ENCODE results near the gene CELF6. TPM values are rescaled to one million over a fixed set of nuclear protein-coding genes. Genes with fewer than 3 reads are reported as not detected.

CELF6 gene
- total RNA-seq, 1 donor from 2014 or later = not detected

DNA sequence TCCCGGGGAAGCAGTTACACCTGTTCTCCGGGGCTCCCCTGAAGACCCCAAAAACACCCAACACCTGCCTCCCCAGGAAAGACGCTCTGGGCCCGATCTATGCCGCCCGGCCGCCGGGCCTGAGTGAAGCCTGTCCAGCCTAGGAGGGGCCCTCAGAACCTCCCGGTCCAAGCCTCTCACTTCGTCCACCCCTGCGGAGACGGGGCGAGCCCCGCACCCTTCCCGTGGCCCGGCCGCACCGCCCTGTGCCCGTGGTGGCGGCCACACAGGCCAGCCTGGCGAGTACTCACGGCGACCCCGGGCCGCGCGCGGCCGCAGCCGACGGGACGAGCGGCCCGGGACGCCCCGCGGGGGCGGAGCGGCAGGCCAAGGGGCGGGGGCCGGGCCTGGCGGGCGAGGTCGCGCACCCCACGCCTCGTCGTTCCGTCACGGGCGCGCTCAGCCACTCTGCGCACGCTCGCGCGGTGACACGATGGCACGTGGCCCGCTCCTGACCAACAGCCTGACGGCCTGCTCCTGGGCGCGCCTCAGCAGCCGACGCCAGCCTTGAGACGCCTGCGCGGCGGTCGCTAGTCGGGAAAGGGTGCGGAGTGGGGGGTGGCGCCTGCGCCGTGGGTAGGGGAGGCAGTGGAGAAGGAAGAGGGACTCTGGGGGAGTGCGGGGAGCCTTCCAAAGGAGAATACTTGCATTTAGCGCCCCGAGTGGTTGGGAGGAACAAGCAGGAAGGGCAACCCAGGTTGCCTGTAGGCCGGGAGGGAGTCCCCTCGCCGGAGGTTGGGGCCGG is 47.6 kb downstream of the CELF6 start, which contains the start of gene PARP6:
Gene PARP6, minus strand, starts transcription at position 342 of the 784 bp plus-strand sequence. CDS start 5,077 bp downstream, outside the sequence.
- peaks cover 7 to 12% of the 10 kb centered on the region in 2 donors for H3K36me3 ChIP-seq
- H3K4me1 ChIP-seq = peaks cover 0 to 11% of the 10 kb centered on the region in 2 donors
- no peaks in the 10 kb centered on the region for H3K27me3 ChIP-seq
- DNase-seq (ENCODE audit: low spot score in 2 of 2) = peak; percentile 96 to 99
- peak within 1 kb of the TSS; percentile 80 to 96 for H3K4me3 ChIP-seq
- intact Hi-C loops (cut with DNase I) = loop anchor here (1.0 to 5.0 kb wide), 5 partner anchors 42 to 200 kb away; partner anchors contain the start of genes ARIH1, HEXA, MYO9A and PKM
- peak within 1 kb of the TSS; percentile 88 to 94 for H3K27ac ChIP-seq
- TF ChIP-seq, protein P1, sequence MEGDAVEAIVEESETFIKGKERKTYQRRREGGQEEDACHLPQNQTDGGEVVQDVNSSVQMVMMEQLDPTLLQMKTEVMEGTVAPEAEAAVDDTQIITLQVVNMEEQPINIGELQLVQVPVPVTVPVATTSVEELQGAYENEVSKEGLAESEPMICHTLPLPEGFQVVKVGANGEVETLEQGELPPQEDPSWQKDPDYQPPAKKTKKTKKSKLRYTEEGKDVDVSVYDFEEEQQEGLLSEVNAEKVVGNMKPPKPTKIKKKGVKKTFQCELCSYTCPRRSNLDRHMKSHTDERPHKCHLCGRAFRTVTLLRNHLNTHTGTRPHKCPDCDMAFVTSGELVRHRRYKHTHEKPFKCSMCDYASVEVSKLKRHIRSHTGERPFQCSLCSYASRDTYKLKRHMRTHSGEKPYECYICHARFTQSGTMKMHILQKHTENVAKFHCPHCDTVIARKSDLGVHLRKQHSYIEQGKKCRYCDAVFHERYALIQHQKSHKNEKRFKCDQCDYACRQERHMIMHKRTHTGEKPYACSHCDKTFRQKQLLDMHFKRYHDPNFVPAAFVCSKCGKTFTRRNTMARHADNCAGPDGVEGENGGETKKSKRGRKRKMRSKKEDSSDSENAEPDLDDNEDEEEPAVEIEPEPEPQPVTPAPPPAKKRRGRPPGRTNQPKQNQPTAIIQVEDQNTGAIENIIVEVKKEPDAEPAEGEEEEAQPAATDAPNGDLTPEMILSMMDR (IDR thresholded peaks at IDR 0.05) = peak; percentile 60 to 73 (median 71)
- no peaks in the 10 kb centered on the region for H3K9me3 ChIP-seq

DNA sequence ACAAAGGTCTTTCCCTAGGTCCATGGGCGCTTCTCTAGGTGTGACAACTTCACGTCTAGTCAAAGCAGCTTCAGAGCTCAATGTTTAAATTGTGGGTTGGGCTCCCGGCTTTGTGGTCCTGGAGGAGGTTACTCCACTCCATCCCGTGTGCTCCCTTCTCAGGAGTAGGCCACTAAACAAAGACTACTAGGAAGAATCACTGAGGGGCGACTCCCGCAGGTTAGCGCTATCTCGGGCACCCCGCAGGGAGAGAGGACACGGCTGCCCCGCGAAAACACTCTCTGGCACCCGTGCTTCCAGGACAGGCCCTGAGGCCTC is 48.1 kb downstream of the CELF6 start:
- Histone ChIP-seq H3K4me3 (peak overlapping the region; percentile 80 to 96), H3K27me3 (no peaks in the 10 kb centered on the region), H3K27ac (peak overlapping the region; percentile 88 to 94), H3K9me3 (no peaks in the 10 kb centered on the region), H3K4me1 (peaks cover 0 to 11% of the 10 kb centered on the region in 2 donors), H3K36me3 (peaks cover 12 to 18% of the 10 kb centered on the region in 2 donors)
- TF ChIP-seq, protein P1 (IDR thresholded peaks at IDR 0.05) = no peak
- intact Hi-C loops (cut with DNase I) = loop anchor here (1.0 to 5.0 kb wide), 5 partner anchors 41 to 200 kb away; partner anchors contain the start of genes ARIH1, HEXA, MYO9A and PKM
- DNase-seq (ENCODE audit: low spot score in 2 of 2) = no peak

DNA sequence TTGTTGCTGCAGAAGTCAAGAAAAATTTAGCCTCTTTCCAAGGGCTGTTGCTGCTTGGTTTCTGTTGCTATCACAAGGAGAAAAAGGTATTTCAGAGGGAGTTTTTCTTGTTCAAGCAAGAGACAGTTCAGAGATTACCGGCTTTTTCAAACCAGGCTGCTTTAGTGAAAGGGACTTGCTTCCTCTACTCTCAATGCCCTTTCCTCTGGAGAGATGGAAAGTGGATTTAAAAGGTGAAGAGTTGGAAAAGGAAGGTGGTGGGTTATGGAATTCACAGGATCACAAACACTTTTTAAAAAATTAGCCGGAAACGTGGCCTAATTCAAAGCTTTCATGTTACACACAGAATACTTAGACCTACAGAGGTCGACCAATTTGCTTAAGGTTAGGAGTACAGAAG is 48.7 kb downstream of the CELF6 start:
- Histone ChIP-seq H3K27ac (peak overlapping the region; percentile 88 to 94), H3K27me3 (no peaks in the 10 kb centered on the region), H3K4me3 (peak overlapping the region in 1 of 2 donors; percentile 96), H3K9me3 (no peaks in the 10 kb centered on the region), H3K36me3 (peaks cover 18 to 24% of the 10 kb centered on the region in 2 donors), H3K4me1 (peaks cover 0 to 11% of the 10 kb centered on the region in 2 donors)
- DNase-seq (ENCODE audit: low spot score in 2 of 2) = no peak
- TF ChIP-seq, protein P1 (IDR thresholded peaks at IDR 0.05) = no peak
- intact Hi-C loops (cut with DNase I) = loop anchor here (5.0 kb wide), 1 partner anchor 201 kb away; the partner anchor contains the start of gene ARIH1

DNA sequence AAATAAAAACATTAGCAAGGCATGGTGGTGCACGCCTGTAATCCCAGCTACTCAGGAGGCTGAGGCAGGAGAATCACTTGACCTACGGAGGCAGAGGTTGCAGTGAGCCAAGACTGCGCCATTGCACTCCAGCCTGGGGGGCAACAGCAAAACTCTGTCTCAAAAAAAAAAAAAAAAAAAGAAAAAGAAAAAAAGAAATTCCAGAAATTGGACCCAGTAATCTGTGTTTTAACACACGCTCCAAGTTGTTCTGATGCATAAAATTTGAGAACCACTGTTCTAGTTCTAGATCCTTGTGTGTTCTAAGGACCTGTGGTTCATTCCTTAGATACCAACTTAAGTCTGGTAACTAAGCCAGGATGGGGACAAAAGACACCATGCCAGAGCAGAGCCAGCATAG is 50.2 kb downstream of the CELF6 start:
- intact Hi-C loops (cut with DNase I) = loop anchor here (5.0 kb wide), 1 partner anchor 203 kb away; the partner anchor contains the start of gene ARIH1
- DNase-seq (ENCODE audit: low spot score in 2 of 2) = no peak
- TF ChIP-seq, protein P1 (IDR thresholded peaks at IDR 0.05) = no peak
- Histone ChIP-seq H3K9me3 (no peaks in the 10 kb centered on the region), H3K4me1 (peaks cover 0 to 11% of the 10 kb centered on the region in 2 donors), H3K27ac (no peak overlapping the region), H3K36me3 (peaks cover 33 to 39% of the 10 kb centered on the region in 2 donors), H3K4me3 (no peak overlapping the region), H3K27me3 (no peaks in the 10 kb centered on the region)

DNA sequence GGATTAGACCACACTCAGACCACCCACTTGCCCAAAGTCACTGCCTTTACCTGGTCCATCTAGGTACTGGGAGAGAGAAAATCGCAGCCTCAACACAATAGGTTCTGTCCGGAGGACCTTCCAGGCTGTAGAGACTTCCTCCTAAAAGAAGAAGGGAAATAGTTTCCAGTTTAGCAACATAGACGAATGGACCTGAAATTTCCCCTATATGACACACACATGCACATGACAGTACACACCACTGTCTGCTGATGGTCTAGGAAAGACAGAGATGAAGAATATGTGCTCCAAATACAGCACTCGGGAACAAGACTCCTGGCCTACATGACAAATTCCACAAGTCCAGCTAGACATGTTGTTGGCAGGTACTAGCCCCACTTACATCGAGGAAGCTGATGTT is 54.9 kb downstream of the CELF6 start:
- no peak for DNase-seq (ENCODE audit: low spot score in 2 of 2)
- Histone ChIP-seq H3K27me3 (no peaks in the 10 kb centered on the region), H3K27ac (no peak overlapping the region), H3K36me3 (peaks cover 80 to 86% of the 10 kb centered on the region in 2 donors), H3K9me3 (no peaks in the 10 kb centered on the region), H3K4me3 (no peak overlapping the region), H3K4me1 (no peaks in the 10 kb centered on the region)
- intact Hi-C loops (cut with DNase I) = no loop called here
- TF ChIP-seq, protein P1 (IDR thresholded peaks at IDR 0.05) = no peak
